Measurements from ENCODE around the gene SUDS3.

DNA sequence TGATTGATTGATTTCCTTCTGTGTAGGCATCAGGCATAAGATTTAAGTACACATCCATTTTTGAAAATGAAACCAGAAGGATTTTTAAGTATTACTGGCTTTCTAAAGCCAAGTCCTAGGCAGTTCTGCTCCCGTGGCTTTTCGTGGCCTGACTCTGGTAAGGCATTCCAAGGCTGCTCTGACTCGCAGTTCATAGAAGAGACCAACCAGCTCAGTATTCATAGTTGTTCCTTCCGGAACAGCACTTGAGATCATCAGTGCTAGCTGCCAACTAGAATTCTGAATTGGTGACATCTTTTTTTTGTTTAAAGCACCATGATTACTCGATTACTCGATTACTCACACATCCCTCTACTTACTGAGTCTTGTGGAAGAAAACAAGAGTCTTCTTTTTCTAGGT, 25.9 kb downstream of the SUDS3 start:
- TF ChIP-seq, protein P1, sequence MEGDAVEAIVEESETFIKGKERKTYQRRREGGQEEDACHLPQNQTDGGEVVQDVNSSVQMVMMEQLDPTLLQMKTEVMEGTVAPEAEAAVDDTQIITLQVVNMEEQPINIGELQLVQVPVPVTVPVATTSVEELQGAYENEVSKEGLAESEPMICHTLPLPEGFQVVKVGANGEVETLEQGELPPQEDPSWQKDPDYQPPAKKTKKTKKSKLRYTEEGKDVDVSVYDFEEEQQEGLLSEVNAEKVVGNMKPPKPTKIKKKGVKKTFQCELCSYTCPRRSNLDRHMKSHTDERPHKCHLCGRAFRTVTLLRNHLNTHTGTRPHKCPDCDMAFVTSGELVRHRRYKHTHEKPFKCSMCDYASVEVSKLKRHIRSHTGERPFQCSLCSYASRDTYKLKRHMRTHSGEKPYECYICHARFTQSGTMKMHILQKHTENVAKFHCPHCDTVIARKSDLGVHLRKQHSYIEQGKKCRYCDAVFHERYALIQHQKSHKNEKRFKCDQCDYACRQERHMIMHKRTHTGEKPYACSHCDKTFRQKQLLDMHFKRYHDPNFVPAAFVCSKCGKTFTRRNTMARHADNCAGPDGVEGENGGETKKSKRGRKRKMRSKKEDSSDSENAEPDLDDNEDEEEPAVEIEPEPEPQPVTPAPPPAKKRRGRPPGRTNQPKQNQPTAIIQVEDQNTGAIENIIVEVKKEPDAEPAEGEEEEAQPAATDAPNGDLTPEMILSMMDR (conservative IDR thresholded peaks at IDR 0.05 in 1 of 2, IDR thresholded peaks at IDR 0.05 in 1 of 2; ENCODE audit: extremely low read depth in 1 of 2, insufficient read depth in 1 of 2, low read depth in 1 of 2, low read length in 2 of 2): no peak
- no peak for TF ChIP-seq EZH2 (IDR thresholded peaks at IDR 0.05; ENCODE audit: borderline replicate concordance, low read length)

All from mammary epithelial cell (primary cell).